GM12878 (cell line): ENCODE results near the gene SEPHS1. TPM values are rescaled to one million over a fixed set of nuclear protein-coding genes. Genes with fewer than 3 reads are reported as not detected.

Source experiments
- ATAC-seq: fragments of 200-7000 bp; cut with Tn5 transposase; 3 replicates; pipeline ENCODE4 v1.9.1; 2020; ENCODE audit warnings: mild to moderate bottlenecking, moderate library complexity
- BruUV-seq: library from RNA; stranded (reverse); fragments of 400-500 nt; replicated peaks from 2 replicates; lab custom pipeline; 2021; lab: Mats Ljungman, UMichigan
- CTCF ChIA-PET: fragments of 300-600 bp; sonication (Branson Sonifier 250); formaldehyde crosslinking; extraction: SDS; loops from one replicate; lab custom pipeline; 2021; ENCODE audit warnings: inconsistent platforms; lab: Yijun Ruan, JAX
- POLR2A ChIA-PET: fragments of 350-600 bp; formaldehyde crosslinking; extraction: SDS; loops from one replicate; lab custom pipeline; 2021; ENCODE audit warnings: inconsistent platforms; lab: Charles Lee
- RAD21 ChIA-PET: fragments of 300-600 bp; sonication (Branson Sonifier 250); formaldehyde crosslinking; loops from one replicate; lab custom pipeline; 2023; ENCODE audit warnings: antibody characterized with exemption; ENCODE audit not compliant: unreplicated experiment; lab: Charles Lee
- SMC1A ChIA-PET: fragments of 300-600 bp; sonication (Branson Sonifier 250); formaldehyde crosslinking; loops from one replicate; lab custom pipeline; 2023; ENCODE audit not compliant: unreplicated experiment, uncharacterized antibody; lab: Charles Lee
- DNase-seq: peaks from one replicate; pipeline ENCODE4 v3.0.0-alpha.2; 2011; ENCODE audit warnings: low read depth, low spot score
- FAIRE-seq: peaks from 3 replicates; lab custom pipeline; 2011; peaks lifted over from hg19 to GRCh38; lab: Jason Lieb, UNC
- H2AFZ ChIP-seq: 2 replicates; pipeline ENCODE4 v1.6.0; 2011; ENCODE audit warnings: low read depth, low read length, control low read depth; ENCODE audit not compliant: control insufficient read depth
- H3K27ac ChIP-seq: 2 replicates; pipeline ENCODE4 v1.5.1; 2011; ENCODE audit warnings: control low read depth; ENCODE audit not compliant: control insufficient read depth, insufficient read depth
- H3K27me3 ChIP-seq, 2 experiments: replicated peaks in 1 of 2; 2 replicates each; pipeline versions ENCODE4 v1.6.0 to v1.6.1; 2011; ENCODE audit warnings: low read length in 1 of 2; ENCODE audit not compliant: control insufficient read depth in 2 of 2, insufficient read depth in 2 of 2
- H3K36me3 ChIP-seq, 2 experiments: 2 replicates each; pipeline ENCODE4 v1.5.1; 2011; ENCODE audit warnings: low read length in 1 of 2; ENCODE audit not compliant: control insufficient read depth in 2 of 2, insufficient read depth in 2 of 2
- H3K4me1 ChIP-seq: 2 replicates; pipeline ENCODE4 v1.6.1; 2011; ENCODE audit warnings: mild to moderate bottlenecking, low read length, moderate library complexity, mixed read lengths; ENCODE audit not compliant: control insufficient read depth, insufficient read depth
- H3K4me2 ChIP-seq: 2 replicates; pipeline ENCODE4 v1.6.0; 2011; ENCODE audit warnings: control low read depth; ENCODE audit not compliant: control insufficient read depth, insufficient read depth
- H3K4me3 ChIP-seq: fragments of 200-600 bp; sonication (generic); 2 replicates; pipeline ENCODE4 v1.5.1; 2016
- H3K79me2 ChIP-seq: 2 replicates; pipeline ENCODE4 v1.6.0; 2011; ENCODE audit warnings: low read length; ENCODE audit not compliant: control insufficient read depth, insufficient read depth
- H3K9ac ChIP-seq: 2 replicates; pipeline ENCODE4 v1.8.0; 2011; ENCODE audit warnings: low read length, control low read depth, mixed read lengths; ENCODE audit not compliant: control insufficient read depth, insufficient read depth
- H3K9me3 ChIP-seq: replicated peaks from 3 replicates; pipeline ENCODE4 v1.5.1; 2011; ENCODE audit warnings: mild to moderate bottlenecking, low read length; ENCODE audit not compliant: control insufficient read depth, insufficient read depth
- H4K20me1 ChIP-seq: 2 replicates; pipeline ENCODE4 v1.6.0; 2011; ENCODE audit not compliant: control insufficient read depth, insufficient read depth
- ETV6 ChIP-seq, 2 experiments: fragments of 450-650 bp in 1 of 2; IDR thresholded peaks in 1 of 2; conservative IDR thresholded peaks in 1 of 2; 2 replicates each; pipeline ENCODE4 v1.6.1; 2014; ENCODE audit warnings: antibody characterized with exemption in 1 of 2, borderline replicate concordance in 1 of 2, low read depth in 1 of 2, mild to moderate bottlenecking in 1 of 2, moderate library complexity in 1 of 2
- IKZF2 ChIP-seq, 2 experiments: fragments of 450-650 bp; IDR thresholded peaks; 2 replicates each; pipeline ENCODE4 v1.6.1; 2017; ENCODE audit warnings: mild to moderate bottlenecking in 2 of 2, moderate library complexity in 2 of 2
- IRF4 ChIP-seq: IDR thresholded peaks from 2 replicates; pipeline ENCODE4 v1.6.1; 2011; ENCODE audit warnings: low read depth, low read length
- KAT2A ChIP-seq: conservative IDR thresholded peaks from 2 replicates; pipeline ENCODE4 v1.6.1; 2011; ENCODE audit warnings: low read depth, low read length; ENCODE audit not compliant: control insufficient read depth
- KDM1A ChIP-seq: fragments of 200-600 bp; sonication (generic); IDR thresholded peaks from 2 replicates; pipeline ENCODE4 v1.6.1; 2016; ENCODE audit warnings: borderline replicate concordance
- MEF2B ChIP-seq: fragments of 450-650 bp; IDR thresholded peaks from 2 replicates; pipeline ENCODE4 v1.6.1; 2018; ENCODE audit warnings: mild to moderate bottlenecking, moderate library complexity; ENCODE audit not compliant: partially characterized antibody, poor library complexity, severe bottlenecking
- NR2C2 ChIP-seq: IDR thresholded peaks from 2 replicates; pipeline ENCODE4 v1.6.1; 2011; ENCODE audit warnings: borderline replicate concordance, low read depth; ENCODE audit not compliant: control insufficient read depth, insufficient read length
- NRF1 ChIP-seq: conservative IDR thresholded peaks from 2 replicates; pipeline ENCODE4 v1.6.1; 2011; ENCODE audit warnings: mild to moderate bottlenecking, low read depth, low read length, improper control_type of control experiment
- PML ChIP-seq: IDR thresholded peaks from 2 replicates; pipeline ENCODE4 v1.6.1; 2012; ENCODE audit warnings: low read length, inconsistent platforms
- RFX5 ChIP-seq: IDR thresholded peaks from 2 replicates; pipeline ENCODE4 v1.6.1; 2011; ENCODE audit warnings: low read depth, low read length, improper control_type of control experiment
- SIN3A ChIP-seq: IDR thresholded peaks from 2 replicates; pipeline ENCODE4 v1.6.1; 2012; ENCODE audit warnings: low read depth, low read length, improper control_type of control experiment
- SP1 ChIP-seq: IDR thresholded peaks from one replicate; pipeline ENCODE4 v1.6.1; 2011; ENCODE audit warnings: low read depth, low read length
- TBL1XR1 ChIP-seq: IDR thresholded peaks from 2 replicates; pipeline ENCODE4 v1.6.1; 2012; ENCODE audit warnings: low read depth, low read length, improper control_type of control experiment
- ZSCAN29 ChIP-seq: fragments of 450-650 bp; IDR thresholded peaks from 2 replicates; pipeline ENCODE4 v1.6.1; 2017; ENCODE audit warnings: mild to moderate bottlenecking, moderate library complexity
- WGBS: methylation state at CpG from one replicate; pipeline ENCODE4 v1.1.6; 2016; ENCODE audit warnings: low lambda C conversion rate; ENCODE audit not compliant: insufficient replicate concordance, insufficient coverage; ENCODE audit errors: missing lambda C conversion rate; 5-methylcytosine and 5-hydroxymethylcytosine counted together
- in situ Hi-C: fragments of 300-500 bp; cut with MboI; formaldehyde crosslinking; loops from 9 replicates; pipeline ENCODE4 v1.14.3; 2018; ENCODE audit warnings: mixed read lengths
- intact Hi-C: fragments of 100-400 bp; cut with micrococcal nuclease; formaldehyde crosslinking; loops from one replicate; pipeline ENCODE4 v1.14.2; 2022; ENCODE audit not compliant: unreplicated experiment
- polyA plus RNA-seq, 11 experiments: library from polyadenylated mRNA; depleted of rRNA in 4 of 11; unstranded in 6 of 11; stranded (reverse) in 5 of 11; fragments of >200 nt; fragmentation: Nextera tagmentation in 4 of 11; fragmentation: Illumina TruSeq in 1 of 11; extraction: Ambion mirVana in 4 of 11; extraction: Trizol in 1 of 11; gene quantifications; 1 replicate in 1 of 11; 2 replicates in 10 of 11; pipeline versions ENCODE4 v1.2.1 to v1.2.3, GENCODE V29; 2011 to 2016; ENCODE audit warnings: inconsistent platforms in 2 of 11, missing spikeins in 2 of 11, low read depth in 1 of 11
- total RNA-seq, 4 experiments: library from RNA; depleted of rRNA in 3 of 4; stranded (reverse); fragments of >200 nt in 3 of 4; fragmentation: Illumina TruSeq in 1 of 4; extraction: Trizol in 1 of 4; gene quantifications; 2 replicates each; pipeline versions ENCODE4 v1.2.1 to v1.2.3, GENCODE V29; 2013 to 2021
- TF ChIP-seq, protein P1 (sequence below), 3 experiments: IDR thresholded peaks in 2 of 3; conservative IDR thresholded peaks in 1 of 3; 2 replicates each; pipeline ENCODE4 v1.5.1; 2011; ENCODE audit warnings: low read depth in 3 of 3, low read length in 3 of 3, mild to moderate bottlenecking in 3 of 3, control low read depth in 2 of 3, moderate library complexity in 2 of 3, inconsistent platforms in 1 of 3, mixed read lengths in 1 of 3; ENCODE audit not compliant: control insufficient read depth in 2 of 3, insufficient read depth in 1 of 3; ENCODE audit errors: extremely low read depth in 1 of 3
- TF ChIP-seq, protein P2 (sequence below): fragments of 450-650 bp; IDR thresholded peaks from 2 replicates; pipeline ENCODE4 v1.6.1; 2016; ENCODE audit warnings: mild to moderate bottlenecking
- TF ChIP-seq, protein P3 (sequence below): IDR thresholded peaks from 2 replicates; pipeline ENCODE4 v1.6.1; 2011; ENCODE audit warnings: low read depth, low read length, improper control_type of control experiment, borderline replicate concordance
- TF ChIP-seq, protein P4 (sequence below): IDR thresholded peaks from 2 replicates; pipeline ENCODE4 v1.6.1; 2011; ENCODE audit warnings: borderline replicate concordance, low read depth, mild to moderate bottlenecking, moderate library complexity, mixed read lengths, low read length; ENCODE audit not compliant: insufficient read depth; ENCODE audit errors: extremely low read length

Gene SEPHS1
- total and polyA plus RNA-seq, 10 of the 15 experiments (the other 5 are each of a cell fraction or from before 2014, with no cell fraction given) = 14.7 to 85.4 (median 48.5) TPM

DNA sequence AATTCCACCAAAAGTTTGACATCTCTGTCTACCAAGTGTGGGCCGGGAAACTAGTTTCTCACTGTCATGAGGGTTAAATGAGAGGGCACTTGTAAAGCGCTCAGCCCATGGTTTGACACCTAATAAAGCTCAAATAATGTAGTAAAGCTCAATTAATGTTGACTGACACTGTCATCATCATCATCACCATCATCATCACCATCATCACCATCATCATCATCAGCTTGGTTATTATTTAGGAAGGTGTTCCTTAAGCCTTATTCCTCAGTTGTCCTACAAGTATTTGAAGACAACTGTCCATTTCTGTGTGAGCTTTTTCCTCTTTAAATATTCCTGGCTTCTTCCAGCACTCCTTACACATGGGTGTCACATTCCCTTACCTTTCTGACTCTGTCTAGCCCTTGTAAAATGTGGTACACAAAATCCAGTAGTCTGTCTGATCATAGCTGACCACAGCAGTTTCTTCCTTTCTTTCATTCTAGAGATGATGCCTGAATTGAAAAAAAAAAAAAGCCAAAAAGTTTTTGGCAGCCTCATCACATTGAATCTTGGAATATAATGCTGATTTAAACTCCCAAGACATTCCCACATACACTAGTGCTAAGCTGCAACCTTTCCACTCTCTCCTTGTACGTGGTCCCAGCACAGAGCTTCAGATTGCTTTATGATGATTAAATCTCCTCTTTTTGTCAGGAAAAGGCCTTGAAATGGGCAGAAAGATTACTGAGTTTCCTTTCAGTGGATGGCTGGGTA is 40.6 kb upstream of the SEPHS1 start (continued):
- TF ChIP-seq NRF1 = no peak
- TF ChIP-seq, all 136 proteins: peak for 0

DNA sequence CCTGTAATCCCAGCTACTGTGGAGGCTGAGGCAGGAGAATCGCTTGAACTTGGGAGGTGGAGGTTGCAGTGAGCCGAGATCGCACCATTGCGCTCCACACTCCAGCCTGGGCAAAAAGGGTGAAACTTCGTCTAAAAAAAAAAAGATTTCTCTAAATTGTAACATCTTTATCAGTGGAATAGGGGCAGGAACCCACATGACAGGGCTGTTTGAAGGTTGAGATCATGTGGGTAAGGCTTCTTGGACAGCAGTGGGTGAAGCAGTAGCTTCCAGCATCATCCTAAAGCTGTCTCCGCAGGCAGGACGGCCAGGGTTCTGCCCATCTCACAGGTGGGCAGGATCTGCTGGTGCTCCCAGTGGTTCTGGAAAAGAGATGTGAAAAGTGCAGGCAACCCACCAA is 37.9 kb upstream of the SEPHS1 start:
- Histone ChIP-seq H3K4me3 (no peak overlapping the region), H3K79me2 (no peaks in the 10 kb centered on the region), H3K27me3 (peaks cover 0 to 3% of the 10 kb centered on the region in 2 experiments; a peak in 1 of 4 replicates), H3K4me2 (no peak overlapping the region), H3K9ac (no peak overlapping the region), H4K20me1 (no peaks in the 10 kb centered on the region), H3K36me3 (no peaks in the 10 kb centered on the region), H3K4me1 (no peaks in the 10 kb centered on the region), H2AFZ (no peak overlapping the region), H3K27ac (no peak overlapping the region), H3K9me3 (no peaks in the 10 kb centered on the region)
- in situ Hi-C loops = no loop called here
- no peak for DNase-seq
- no peak for ATAC-seq
- FAIRE-seq = no peak
- RAD21 ChIA-PET = no interaction called here
- no TSS peak for BruUV-seq
- CTCF ChIA-PET = interaction anchor here (1.0 kb wide), 1 partner anchor 14 kb away, joined by 3 read pairs; no protein-coding TSS in a partner anchor
- intact Hi-C loops = no loop called here
- SMC1A ChIA-PET = no interaction called here
- 73% methylated on average over 7 of the region's 7 CpGs for WGBS
- POLR2A ChIA-PET = no interaction called here
- TF ChIP-seq TBL1XR1 (no peak), NR2C2 (no peak), PML (no peak), KAT2A (no peak), IKZF2 (IDR thresholded peaks at IDR 0.05) (no peak), SIN3A (no peak), ETV6 (conservative IDR thresholded peaks at IDR 0.05 in 1 of 2, IDR thresholded peaks at IDR 0.05 in 1 of 2; ENCODE audit: borderline replicate concordance in 1 of 2, low read depth in 1 of 2) (no peak), RFX5 (no peak), ZSCAN29 (no peak), SP1 (no peak), MEF2B (no peak), KDM1A (no peak), IRF4 (no peak)
- TF ChIP-seq, protein P1, sequence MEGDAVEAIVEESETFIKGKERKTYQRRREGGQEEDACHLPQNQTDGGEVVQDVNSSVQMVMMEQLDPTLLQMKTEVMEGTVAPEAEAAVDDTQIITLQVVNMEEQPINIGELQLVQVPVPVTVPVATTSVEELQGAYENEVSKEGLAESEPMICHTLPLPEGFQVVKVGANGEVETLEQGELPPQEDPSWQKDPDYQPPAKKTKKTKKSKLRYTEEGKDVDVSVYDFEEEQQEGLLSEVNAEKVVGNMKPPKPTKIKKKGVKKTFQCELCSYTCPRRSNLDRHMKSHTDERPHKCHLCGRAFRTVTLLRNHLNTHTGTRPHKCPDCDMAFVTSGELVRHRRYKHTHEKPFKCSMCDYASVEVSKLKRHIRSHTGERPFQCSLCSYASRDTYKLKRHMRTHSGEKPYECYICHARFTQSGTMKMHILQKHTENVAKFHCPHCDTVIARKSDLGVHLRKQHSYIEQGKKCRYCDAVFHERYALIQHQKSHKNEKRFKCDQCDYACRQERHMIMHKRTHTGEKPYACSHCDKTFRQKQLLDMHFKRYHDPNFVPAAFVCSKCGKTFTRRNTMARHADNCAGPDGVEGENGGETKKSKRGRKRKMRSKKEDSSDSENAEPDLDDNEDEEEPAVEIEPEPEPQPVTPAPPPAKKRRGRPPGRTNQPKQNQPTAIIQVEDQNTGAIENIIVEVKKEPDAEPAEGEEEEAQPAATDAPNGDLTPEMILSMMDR (IDR thresholded peaks at IDR 0.05 in 2 of 3, conservative IDR thresholded peaks at IDR 0.05 in 1 of 3; ENCODE audit: control insufficient read depth in 2 of 3, extremely low read depth in 1 of 3, insufficient read depth in 1 of 3, low read depth in 3 of 3, low read length in 3 of 3) = no peak
- TF ChIP-seq, protein P2, sequence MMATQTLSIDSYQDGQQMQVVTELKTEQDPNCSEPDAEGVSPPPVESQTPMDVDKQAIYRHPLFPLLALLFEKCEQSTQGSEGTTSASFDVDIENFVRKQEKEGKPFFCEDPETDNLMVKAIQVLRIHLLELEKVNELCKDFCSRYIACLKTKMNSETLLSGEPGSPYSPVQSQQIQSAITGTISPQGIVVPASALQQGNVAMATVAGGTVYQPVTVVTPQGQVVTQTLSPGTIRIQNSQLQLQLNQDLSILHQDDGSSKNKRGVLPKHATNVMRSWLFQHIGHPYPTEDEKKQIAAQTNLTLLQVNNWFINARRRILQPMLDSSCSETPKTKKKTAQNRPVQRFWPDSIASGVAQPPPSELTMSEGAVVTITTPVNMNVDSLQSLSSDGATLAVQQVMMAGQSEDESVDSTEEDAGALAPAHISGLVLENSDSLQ = no peak
- TF ChIP-seq, protein P3, sequence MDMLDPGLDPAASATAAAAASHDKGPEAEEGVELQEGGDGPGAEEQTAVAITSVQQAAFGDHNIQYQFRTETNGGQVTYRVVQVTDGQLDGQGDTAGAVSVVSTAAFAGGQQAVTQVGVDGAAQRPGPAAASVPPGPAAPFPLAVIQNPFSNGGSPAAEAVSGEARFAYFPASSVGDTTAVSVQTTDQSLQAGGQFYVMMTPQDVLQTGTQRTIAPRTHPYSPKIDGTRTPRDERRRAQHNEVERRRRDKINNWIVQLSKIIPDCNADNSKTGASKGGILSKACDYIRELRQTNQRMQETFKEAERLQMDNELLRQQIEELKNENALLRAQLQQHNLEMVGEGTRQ = no peak
- TF ChIP-seq, protein P4, sequence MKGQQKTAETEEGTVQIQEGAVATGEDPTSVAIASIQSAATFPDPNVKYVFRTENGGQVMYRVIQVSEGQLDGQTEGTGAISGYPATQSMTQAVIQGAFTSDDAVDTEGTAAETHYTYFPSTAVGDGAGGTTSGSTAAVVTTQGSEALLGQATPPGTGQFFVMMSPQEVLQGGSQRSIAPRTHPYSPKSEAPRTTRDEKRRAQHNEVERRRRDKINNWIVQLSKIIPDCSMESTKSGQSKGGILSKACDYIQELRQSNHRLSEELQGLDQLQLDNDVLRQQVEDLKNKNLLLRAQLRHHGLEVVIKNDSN = no peak
